Effector memory CD4-positive, alpha-beta T cell (primary cell): Measurements from ENCODE around the gene SNTG2.

ENCODE experiments used
- DNase-seq, 3 donors: peaks; one replicate each; pipeline ENCODE4 v3.0.0-alpha.2; 2020
- H3K27ac ChIP-seq: 2 replicates; pipeline ENCODE4 v1.7.0; 2013; ENCODE audit warnings: mild to moderate bottlenecking, low read length, moderate library complexity; ENCODE audit not compliant: insufficient read depth, poor library complexity, severe bottlenecking
- H3K27me3 ChIP-seq: replicated peaks from 2 replicates; pipeline ENCODE4 v1.7.0; 2013; ENCODE audit warnings: mild to moderate bottlenecking, low read length; ENCODE audit not compliant: insufficient read depth, control insufficient read depth, poor library complexity, severe bottlenecking
- H3K36me3 ChIP-seq: 2 replicates; pipeline ENCODE4 v1.7.0; 2013; ENCODE audit warnings: mild to moderate bottlenecking, low read length, moderate library complexity; ENCODE audit not compliant: control insufficient read depth, insufficient read depth
- H3K4me1 ChIP-seq: 2 replicates; pipeline ENCODE4 v1.7.0; 2013; ENCODE audit warnings: low read length, mild to moderate bottlenecking; ENCODE audit not compliant: control insufficient read depth, insufficient read depth, poor library complexity, severe bottlenecking
- H3K4me3 ChIP-seq: 2 replicates; pipeline ENCODE4 v1.7.0; 2013; ENCODE audit warnings: low read length, low read depth, mild to moderate bottlenecking; ENCODE audit not compliant: insufficient read depth, poor library complexity, severe bottlenecking
- H3K9me3 ChIP-seq: 2 replicates; pipeline ENCODE4 v1.7.0; 2013; ENCODE audit warnings: mild to moderate bottlenecking, low read length, moderate library complexity; ENCODE audit not compliant: control insufficient read depth

The SNTG2 gene

DNA sequence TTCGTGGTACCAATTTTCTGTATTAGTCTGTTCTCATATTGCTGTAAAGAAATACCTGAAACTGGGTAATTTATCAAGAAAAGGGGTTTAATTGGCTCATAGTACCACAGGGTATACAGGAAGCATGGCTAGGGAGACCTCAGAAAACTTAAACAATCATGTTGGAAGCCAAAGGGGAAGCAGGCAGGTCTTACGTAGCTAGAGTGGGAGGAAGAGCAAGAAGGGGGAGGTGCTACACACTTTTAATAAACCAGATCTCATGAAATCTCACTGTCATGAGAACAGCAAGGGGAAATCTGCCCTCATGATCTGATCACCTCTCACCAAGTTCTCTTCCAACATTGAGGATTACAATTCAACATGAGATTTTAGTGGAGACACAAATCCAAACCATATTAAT, 235.8 kb downstream of the SNTG2 start:
- no peak for DNase-seq
- Histone ChIP-seq H3K9me3 (no peaks in the 10 kb centered on the region), H3K4me1 (no peaks in the 10 kb centered on the region), H3K27ac (no peak overlapping the region), H3K27me3 (no peaks in the 10 kb centered on the region), H3K36me3 (no peaks in the 10 kb centered on the region), H3K4me3 (no peak overlapping the region)

GRCh38 chr2:1187189-1187588, 236.5 kb downstream of the SNTG2 start:
- no peaks in the 10 kb centered on the region for H3K9me3 ChIP-seq
- no peak overlapping the region for H3K27ac ChIP-seq

GRCh38 chr2:1192121-1192520, 241.5 kb downstream of the SNTG2 start:
- DNase-seq, result no peak
- Histone ChIP-seq H3K27ac (no peak overlapping the region), H3K4me1 (no peaks in the 10 kb centered on the region), H3K27me3 (no peaks in the 10 kb centered on the region), H3K4me3 (no peak overlapping the region), H3K9me3 (no peaks in the 10 kb centered on the region), H3K36me3 (no peaks in the 10 kb centered on the region)

More at GRCh38 chr2:1187189-1187588, 236.5 kb downstream of the SNTG2 start:
- Histone ChIP-seq H3K27me3 (no peaks in the 10 kb centered on the region), H3K36me3 (no peaks in the 10 kb centered on the region), H3K4me1 (no peaks in the 10 kb centered on the region), H3K4me3 (no peak overlapping the region)
- no peak for DNase-seq

DNA sequence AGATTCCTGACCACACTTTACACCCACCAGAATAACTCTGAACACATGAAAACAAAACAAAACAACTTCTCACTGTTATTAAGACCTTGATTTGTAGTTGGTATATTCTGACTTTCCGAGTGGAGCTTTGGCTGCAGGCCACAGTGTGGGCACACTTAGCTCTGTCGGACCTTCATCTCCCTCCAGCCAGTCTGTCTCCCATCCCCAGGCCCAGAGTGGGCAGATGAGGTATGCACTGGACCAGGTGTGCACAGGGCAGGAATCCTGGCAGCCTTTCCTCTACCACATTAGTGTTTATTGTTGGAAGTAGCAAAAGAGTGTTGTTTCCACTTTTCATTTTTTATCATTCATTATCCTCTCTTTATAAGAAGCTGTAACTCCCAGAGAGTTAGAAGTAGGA, 243.2 kb downstream of the SNTG2 start:
- no peak overlapping the region for H3K27ac ChIP-seq
- no peak overlapping the region for H3K4me3 ChIP-seq
- H3K36me3 ChIP-seq, result no peaks in the 10 kb centered on the region
- DNase-seq, result no peak
- no peaks in the 10 kb centered on the region for H3K27me3 ChIP-seq
- H3K9me3 ChIP-seq, result no peaks in the 10 kb centered on the region
- H3K4me1 ChIP-seq, result no peaks in the 10 kb centered on the region

GRCh38 chr2:1203772-1204171, 253.1 kb downstream of the SNTG2 start:
- no peaks in the 10 kb centered on the region for H3K27me3 ChIP-seq
- no peak overlapping the region for H3K4me3 ChIP-seq
- H3K9me3 ChIP-seq, result no peaks in the 10 kb centered on the region
- H3K27ac ChIP-seq, result no peak overlapping the region
- DNase-seq, result no peak
- no peaks in the 10 kb centered on the region for H3K4me1 ChIP-seq
- H3K36me3 ChIP-seq, result no peaks in the 10 kb centered on the region

GRCh38 chr2:1205853-1206252, 255.2 kb downstream of the SNTG2 start:
- Histone ChIP-seq H3K36me3 (no peaks in the 10 kb centered on the region), H3K27ac (no peak overlapping the region), H3K27me3 (no peaks in the 10 kb centered on the region), H3K4me1 (no peaks in the 10 kb centered on the region), H3K4me3 (no peak overlapping the region), H3K9me3 (no peaks in the 10 kb centered on the region)
- DNase-seq, result no peak

DNA sequence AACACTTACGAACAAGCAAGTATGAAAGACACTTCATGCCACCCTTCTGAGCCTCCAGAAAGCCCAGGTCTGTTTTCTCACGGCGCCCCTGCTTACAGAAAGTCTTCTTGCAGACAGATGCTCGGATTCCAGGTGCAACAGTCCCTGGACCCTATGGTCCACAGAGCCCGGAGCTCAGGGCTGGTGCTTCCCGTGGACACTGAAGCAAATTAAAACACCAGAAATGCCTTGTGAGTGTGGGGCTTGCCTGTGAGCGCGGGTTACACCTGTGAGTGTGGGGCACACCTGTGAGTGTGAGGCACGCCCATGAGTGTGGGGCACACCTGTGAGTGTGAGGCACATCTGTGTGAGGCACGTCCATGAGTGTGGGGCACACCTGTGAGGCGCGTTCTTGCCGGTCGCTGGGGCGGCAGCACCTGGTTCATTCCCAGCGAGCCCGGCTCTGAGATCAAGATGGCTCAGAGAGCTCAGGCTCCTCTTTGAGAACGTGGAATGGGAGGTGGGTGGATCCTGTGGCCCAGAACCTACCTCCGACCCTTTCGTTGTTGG, 257.4 kb downstream of the SNTG2 start:
- Histone ChIP-seq H3K4me3 (no peak overlapping the region), H3K36me3 (no peaks in the 10 kb centered on the region), H3K27me3 (no peaks in the 10 kb centered on the region), H3K27ac (no peak overlapping the region), H3K4me1 (no peaks in the 10 kb centered on the region), H3K9me3 (no peaks in the 10 kb centered on the region)
- DNase-seq, result no peak

- no peaks in the 10 kb centered on the region for H3K36me3 ChIP-seq
- no peaks in the 10 kb centered on the region for H3K4me1 ChIP-seq
- no peak overlapping the region for H3K4me3 ChIP-seq
- H3K27ac ChIP-seq, result no peak overlapping the region
- no peak for DNase-seq
- no peaks in the 10 kb centered on the region for H3K27me3 ChIP-seq
- H3K9me3 ChIP-seq, result no peaks in the 10 kb centered on the region
Measured at GRCh38 chr2:1208522-1208921, 257.9 kb downstream of the SNTG2 start.

DNA sequence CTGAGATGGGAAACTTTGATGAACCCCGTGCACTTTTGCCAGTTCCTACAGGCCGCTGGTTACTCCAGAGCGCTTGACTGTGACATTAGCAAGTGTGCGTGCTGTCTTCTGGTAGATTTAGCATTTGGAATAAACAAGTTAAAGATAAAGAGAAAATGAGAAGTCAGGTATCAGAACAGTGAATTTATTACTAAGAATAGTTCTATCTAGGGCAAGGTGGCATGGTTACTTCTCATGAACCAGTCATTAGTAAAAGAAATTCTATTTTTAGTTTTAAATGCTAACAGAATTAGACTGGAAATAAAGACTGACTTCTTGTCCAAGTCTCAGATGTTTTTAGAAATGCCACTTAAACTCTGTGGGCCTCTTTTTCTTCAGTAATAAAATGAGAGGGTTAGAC, 258.6 kb downstream of the SNTG2 start:
- Histone ChIP-seq H3K36me3 (no peaks in the 10 kb centered on the region), H3K9me3 (no peaks in the 10 kb centered on the region), H3K4me1 (no peaks in the 10 kb centered on the region), H3K4me3 (no peak overlapping the region), H3K27ac (no peak overlapping the region), H3K27me3 (no peaks in the 10 kb centered on the region)
- no peak for DNase-seq

DNA sequence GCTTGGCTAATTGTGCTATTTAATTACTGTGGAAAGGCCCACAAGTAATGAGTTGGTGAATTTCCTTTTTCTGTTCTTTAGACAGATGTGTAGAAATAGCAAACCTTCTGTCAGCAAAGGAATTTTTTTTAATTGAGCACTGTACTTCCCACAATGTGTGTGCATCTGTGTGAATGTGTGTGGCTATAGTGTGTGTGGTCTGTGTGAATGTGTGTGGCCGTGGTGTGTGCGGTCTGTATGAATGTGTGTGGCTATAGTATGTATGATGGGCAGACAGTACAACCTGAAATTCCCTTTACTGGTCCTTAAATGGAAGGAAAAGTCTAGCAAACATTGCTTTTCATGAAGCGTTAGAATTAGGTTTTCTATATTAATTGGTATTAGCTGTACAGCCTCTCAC, 259.1 kb downstream of the SNTG2 start:
- H3K27ac ChIP-seq, result no peak overlapping the region
- no peaks in the 10 kb centered on the region for H3K36me3 ChIP-seq
- no peaks in the 10 kb centered on the region for H3K4me1 ChIP-seq
- H3K27me3 ChIP-seq, result no peaks in the 10 kb centered on the region
- no peak overlapping the region for H3K4me3 ChIP-seq
- H3K9me3 ChIP-seq, result no peaks in the 10 kb centered on the region
- no peak for DNase-seq

DNA sequence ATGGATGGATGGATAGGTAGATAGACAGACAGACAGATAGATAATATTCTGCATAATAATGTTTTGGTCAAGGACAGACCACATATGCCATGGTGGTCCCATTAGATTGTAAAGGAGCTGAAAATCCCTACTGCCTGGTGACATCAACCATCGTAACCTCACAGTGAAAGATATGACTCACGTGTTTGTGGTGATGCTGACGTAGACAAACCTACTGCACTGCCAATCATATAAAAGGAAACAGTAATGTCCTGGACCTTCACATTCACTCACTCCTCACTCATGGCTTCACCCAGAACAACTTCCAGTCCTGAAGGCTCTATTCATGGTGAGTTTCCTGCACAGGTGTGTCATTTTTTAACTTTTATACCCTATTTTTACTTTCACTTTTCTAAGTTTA, 259.7 kb downstream of the SNTG2 start:
- Histone ChIP-seq H3K27ac (no peak overlapping the region), H3K9me3 (no peaks in the 10 kb centered on the region), H3K4me3 (no peak overlapping the region), H3K4me1 (no peaks in the 10 kb centered on the region), H3K36me3 (no peaks in the 10 kb centered on the region), H3K27me3 (no peaks in the 10 kb centered on the region)
- DNase-seq, result no peak
